Measurements from ENCODE around the gene PRR30. TPM values are rescaled to one million over a fixed set of nuclear protein-coding genes. Genes with fewer than 3 reads are reported as not detected.

Gene PRR30
- total and polyA plus RNA-seq, 2 of the 4 experiments (the other 2 are of a cell fraction): not detected

GRCh38 chr2:27117995-27118524, 21.1 kb downstream of the PRR30 start:
- no peak overlapping the region for H2BK15ac ChIP-seq (ENCODE audit: low read depth, low read length)
- H2AK9ac ChIP-seq (replicated peaks; ENCODE audit: low read depth, low read length, poor library complexity): peak overlapping the region; percentile 15
- H2BK5ac ChIP-seq (ENCODE audit: low read depth, low read length, poor library complexity, severe bottlenecking): no peak overlapping the region
- peaks cover 69% of the 10 kb centered on the region for H3K27me3 ChIP-seq (ENCODE audit: control insufficient read depth, insufficient read depth, low read length)
- POLR2A ChIA-PET (ENCODE audit: unreplicated experiment): no interaction called here
- peak overlapping the region; percentile 87; the same call in 1 of the 2 replicates for H3K4me2 ChIP-seq (ENCODE audit: low read depth, low read length)
- no peak overlapping the region for H4K91ac ChIP-seq (ENCODE audit: insufficient read depth, low read depth, low read length)
- intact Hi-C loops (cut with micrococcal nuclease) (no loop called here), dilution Hi-C loops (cut with HindIII; ENCODE audit: low sequenced_read_pairs, unreplicated experiment) (no loop called here), in situ Hi-C loops (cut with MboI; ENCODE audit: low sequenced_read_pairs) (no loop called here)
- no peaks in the 10 kb centered on the region; the same call in 1 of the 2 replicates for H4K20me1 ChIP-seq (ENCODE audit: insufficient read depth, low read length)
- ATAC-seq (ENCODE audit: low read depth): no peak
- no peak overlapping the region for H2BK20ac ChIP-seq (ENCODE audit: low read depth, low read length)
- no peak overlapping the region for H3K56ac ChIP-seq (ENCODE audit: extremely low read depth, insufficient read depth, low read length)
- BruUV-seq (replicated peaks): no TSS peak
- no peak overlapping the region for H3K18ac ChIP-seq (ENCODE audit: low read depth, low read length)
- no peaks in the 10 kb centered on the region for H3K79me1 ChIP-seq (ENCODE audit: low read depth in 1 of 2, low read length in 2 of 2)
- H2BK120ac ChIP-seq (ENCODE audit: low read depth, low read length): no peak overlapping the region
- DNase-seq: no peak
- CTCF ChIA-PET: no interaction called here
- H2AFZ ChIP-seq (replicated peaks; ENCODE audit: low read length, poor library complexity): peak overlapping the region; percentile 85
- H3K9me1 ChIP-seq (ENCODE audit: insufficient read depth, low read length): no peaks in the 10 kb centered on the region; the same call in 1 of the 2 replicates
- no peak overlapping the region for H3K23ac ChIP-seq (ENCODE audit: low read depth, low read length)
- WGBS, 2 experiments (ENCODE audit: extremely low coverage in 2 of 2, insufficient read length in 1 of 2): 13% methylated on average over 8 of the region's 14 CpGs; no CpG with 5 or more reads in 1 of the 2 experiments
- H3K4ac ChIP-seq (ENCODE audit: low read depth, low read length): no peak overlapping the region
- peak overlapping the region; percentile 42; the same call in 1 of the 2 replicates for H3K4me3 ChIP-seq (ENCODE audit: insufficient read depth, low read depth, low read length)
- H3K14ac ChIP-seq (replicated peaks; ENCODE audit: low read depth, low read length): no peak overlapping the region
- no peak overlapping the region for H4K8ac ChIP-seq (ENCODE audit: low read depth in 2 of 2, low read length in 2 of 2)
- TF ChIP-seq CHD1 (IDR thresholded peaks at IDR 0.05; ENCODE audit: low read depth, low read length) (no peak), POLR2A (IDR thresholded peaks at IDR 0.05; ENCODE audit: low read depth, low read length) (no peak), FOS (IDR thresholded peaks at IDR 0.05; ENCODE audit: low read depth, low read length) (no peak), MAZ (IDR thresholded peaks at IDR 0.05; ENCODE audit: borderline replicate concordance, low read depth, low read length) (no peak)
- H2AK5ac ChIP-seq (ENCODE audit: low read depth, low read length): no peak overlapping the region
- peaks cover 6% of the 10 kb centered on the region; the same call in 1 of the 2 replicates for H3K9me3 ChIP-seq (ENCODE audit: control insufficient read depth, insufficient read depth, low read length)
- no peaks in the 10 kb centered on the region for H3K36me3 ChIP-seq (ENCODE audit: control insufficient read depth, insufficient read depth, low read length)
- H3K4me1 ChIP-seq (ENCODE audit: control insufficient read depth, insufficient read depth, low read length): peaks cover 5% of the 10 kb centered on the region
- H3K9ac ChIP-seq (ENCODE audit: low read depth, low read length): no peak overlapping the region
- no peak overlapping the region for H3K27ac ChIP-seq (ENCODE audit: insufficient read depth, low read length)
- H4K5ac ChIP-seq (ENCODE audit: low read depth, low read length): no peak overlapping the region

All from IMR-90 (cell line).